HG03354 (cell line): Measurements from ENCODE around the gene EXD3.

Experiments used
- ATAC-seq: cut with Tn5 transposase; IDR thresholded peaks from one replicate; pipeline ENCODE4 v1.9.1; 2021; ENCODE audit warnings: mild to moderate bottlenecking; ENCODE audit not compliant: unreplicated experiment, poor library complexity, severe bottlenecking

EXD3 gene

DNA sequence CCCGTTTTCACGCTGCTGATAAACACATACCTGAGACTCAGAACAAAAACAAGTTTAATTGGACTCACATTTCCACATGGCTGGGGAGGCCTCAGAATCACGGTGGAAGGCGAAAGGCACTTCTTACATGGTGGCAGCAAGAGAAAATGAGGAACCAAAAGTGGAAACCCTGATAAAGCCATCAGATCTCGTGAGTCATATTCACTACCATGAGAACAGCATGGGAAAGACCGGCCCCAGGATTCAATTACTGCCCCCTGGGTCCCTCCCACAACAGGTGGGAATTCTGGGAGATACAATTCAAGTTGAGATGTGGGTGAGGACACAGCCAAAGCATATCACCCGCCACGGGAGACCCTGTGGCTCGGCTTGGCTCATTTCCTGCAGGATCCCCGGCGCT is 20.2 kb downstream of the EXD3 start:
- ATAC-seq, result no peak

DNA sequence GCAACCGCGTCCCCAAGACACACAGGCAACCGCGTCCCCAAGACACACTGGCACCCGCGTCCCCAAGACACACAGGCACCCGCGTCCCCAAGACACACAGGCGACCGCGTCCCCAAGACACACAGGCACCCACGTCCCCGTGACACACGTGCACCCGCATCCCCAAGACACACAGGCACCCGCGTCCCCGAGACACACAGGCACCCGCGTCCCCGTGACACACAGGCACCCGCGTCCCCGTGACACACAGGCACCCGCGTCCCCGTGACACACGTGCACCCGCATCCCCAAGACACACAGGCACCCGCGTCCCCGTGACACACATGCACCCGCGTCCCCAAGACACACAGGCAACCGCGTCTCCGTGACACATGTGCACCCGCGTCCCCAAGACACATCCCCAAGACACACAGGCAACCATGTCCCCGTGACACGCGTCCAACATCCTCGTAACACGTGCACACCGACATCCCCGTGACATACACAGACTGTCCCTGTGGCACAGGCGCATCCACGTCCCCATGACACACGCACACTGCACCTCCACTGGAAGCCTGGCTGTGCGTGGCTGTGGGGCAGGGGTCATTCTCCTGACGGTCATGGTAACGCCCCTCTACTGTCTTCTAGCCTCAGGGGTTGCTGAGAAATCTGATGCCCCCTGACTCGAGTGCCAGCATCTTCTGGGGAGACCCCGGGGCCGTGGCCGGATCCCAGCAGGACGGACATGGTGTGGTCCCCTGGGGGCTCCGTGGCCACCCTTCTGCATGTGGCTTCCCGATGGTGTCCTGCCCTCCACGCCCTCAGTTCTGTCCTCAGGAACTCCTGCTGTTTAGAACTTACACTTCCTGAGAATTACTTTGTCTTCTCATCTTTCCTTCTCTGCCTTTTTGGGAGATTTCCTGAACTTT is 24.1 kb downstream of the EXD3 start:
- ATAC-seq, result no peak

DNA sequence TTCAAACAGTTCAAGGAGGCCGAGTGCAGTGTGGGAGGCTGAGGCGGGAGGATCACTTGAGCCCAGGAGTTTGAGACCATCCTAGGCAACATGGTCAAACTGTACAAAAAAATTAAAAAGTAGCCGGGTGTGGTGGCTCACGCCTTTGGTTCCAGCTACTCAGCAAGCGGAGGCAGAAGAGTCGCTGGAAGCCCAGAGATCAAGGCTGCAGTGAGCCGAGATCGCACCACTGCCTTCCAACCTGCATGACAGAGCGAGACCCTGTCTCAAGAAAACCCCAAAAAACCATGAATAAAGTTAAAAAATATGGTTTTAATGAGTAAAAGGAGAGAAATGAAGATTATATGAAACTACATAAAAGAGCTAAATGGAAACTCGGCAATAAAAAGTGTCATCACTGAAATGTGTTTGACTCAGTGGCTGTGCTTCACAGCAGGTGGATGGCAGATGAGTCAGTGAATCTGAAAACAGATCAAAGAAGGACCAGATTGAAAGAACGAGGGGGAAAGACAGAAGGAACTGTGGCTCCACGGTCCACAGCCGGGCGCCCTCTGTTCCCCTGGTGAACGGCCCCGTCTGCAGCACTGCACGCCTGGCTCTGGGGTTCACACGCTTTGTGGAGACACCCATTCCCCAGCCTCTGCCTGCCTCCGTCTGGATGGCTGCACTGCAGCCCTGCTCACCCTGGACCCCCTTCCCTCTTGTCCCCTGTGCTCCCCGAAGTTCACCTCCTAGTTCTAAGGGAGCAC is 25.1 kb downstream of the EXD3 start:
- ATAC-seq, result no peak

- ATAC-seq, result no peak
Observed at GRCh38 chr9:137396634-137397367, 26.2 kb downstream of the EXD3 start.

GRCh38 chr9:137396227-137396626 is 26.7 kb downstream of the EXD3 start:
- no peak for ATAC-seq

DNA sequence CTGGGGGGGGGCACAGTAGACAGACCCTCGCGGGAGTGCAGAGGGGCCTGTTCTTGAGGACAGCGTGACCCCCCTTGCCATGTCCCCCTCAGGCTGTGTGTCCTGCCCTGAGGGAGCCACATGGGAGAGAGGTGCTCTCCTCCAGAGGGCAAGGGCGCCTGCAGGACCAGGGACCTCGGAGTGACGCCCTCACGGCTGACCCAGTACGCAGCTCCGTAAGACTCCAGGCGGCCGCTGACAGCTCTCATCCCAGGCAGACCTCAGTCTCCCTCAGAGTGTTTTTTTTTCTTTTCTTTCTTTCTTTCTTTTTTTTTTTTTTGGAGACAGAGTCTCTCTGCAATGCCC is 27.3 kb downstream of the EXD3 start:
- no peak for ATAC-seq

GRCh38 chr9:137394866-137395665 is 27.9 kb downstream of the EXD3 start:
- ATAC-seq, result no peak

DNA sequence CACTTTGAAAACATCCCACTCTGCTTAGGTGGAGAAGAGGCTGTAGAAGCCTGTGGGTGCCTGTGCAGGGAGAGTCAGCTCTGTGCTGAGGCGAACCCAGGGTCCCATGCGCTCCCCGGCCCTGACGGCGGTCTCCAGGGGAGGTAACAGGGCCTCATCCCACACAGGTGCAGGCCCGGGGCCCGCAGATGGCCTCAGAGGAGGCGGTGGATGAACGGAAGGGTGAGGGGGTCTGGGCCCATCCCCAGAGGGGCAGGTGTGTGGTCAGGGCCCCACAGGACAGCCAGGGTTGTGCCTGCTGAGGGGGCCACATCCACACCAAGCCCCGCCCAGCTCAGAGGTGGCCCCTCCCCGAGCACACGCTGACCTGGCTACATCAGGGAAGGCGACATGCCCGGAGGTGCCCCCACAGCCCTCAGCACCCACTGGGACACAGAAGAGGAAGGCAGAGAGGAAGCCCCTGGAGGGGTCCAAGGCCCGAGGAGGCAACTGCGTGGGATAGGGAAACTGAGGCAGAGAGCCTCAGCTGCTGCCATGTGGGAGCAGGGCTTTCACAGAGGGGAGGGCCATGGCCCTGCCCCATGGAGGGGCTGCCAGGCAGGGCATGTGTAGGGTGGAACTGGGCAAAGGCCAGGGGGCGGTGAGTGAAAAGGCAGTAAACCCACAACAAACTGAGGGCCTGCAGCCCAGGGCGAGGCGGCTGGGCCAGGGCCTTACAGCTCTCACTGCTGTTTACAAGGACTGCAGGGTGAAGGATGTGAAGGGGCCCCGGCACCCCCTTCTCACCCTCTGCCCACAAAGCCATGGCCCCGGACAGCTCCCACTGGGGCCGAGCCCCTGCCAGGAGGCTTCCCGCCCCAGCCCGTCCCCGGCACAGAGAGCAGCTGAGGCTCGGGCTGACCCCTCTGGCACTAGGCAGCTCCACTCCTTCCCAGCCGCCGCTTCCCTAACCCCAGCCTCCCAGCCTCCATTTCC is 29.5 kb downstream of the EXD3 start:
- ATAC-seq, result no peak

DNA sequence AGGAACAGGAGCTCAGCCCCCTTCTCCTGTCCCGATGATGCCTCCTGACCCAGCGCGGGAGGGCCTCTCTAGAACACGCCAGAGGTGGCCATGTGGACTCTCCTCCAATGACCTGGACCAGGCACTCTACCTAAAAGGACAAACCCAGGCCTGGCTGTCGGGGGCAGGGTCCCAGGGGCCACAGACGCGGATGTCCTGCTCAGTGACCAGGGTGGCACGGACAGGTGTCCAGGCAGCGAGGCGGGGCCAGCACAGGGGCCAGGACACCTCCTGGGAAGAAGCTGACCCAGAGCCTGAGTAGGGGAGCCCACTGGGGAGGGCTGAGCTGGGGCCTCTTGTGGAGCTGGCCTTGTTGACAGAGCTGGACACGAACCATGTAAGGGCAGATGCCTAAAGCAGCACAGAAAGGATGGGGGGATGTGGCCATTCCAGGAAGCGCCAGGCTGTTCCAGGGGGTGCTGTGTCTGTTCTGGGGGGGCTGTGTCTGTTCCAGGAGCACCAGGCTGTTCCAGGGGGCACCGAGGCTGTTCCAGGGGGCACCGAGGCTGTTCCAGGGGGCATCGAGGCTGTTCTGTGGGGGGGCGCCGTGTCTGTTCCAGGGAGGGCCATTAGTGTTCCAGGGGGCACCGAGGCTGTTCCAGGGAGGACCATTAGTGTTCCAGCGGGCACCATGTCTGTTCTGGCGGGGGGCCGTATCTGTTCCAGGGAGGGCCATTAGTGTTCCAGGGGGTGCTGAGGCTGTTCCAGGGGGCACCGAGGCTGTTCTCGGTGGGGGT is 30.5 kb downstream of the EXD3 start:
- ATAC-seq, result no peak

DNA sequence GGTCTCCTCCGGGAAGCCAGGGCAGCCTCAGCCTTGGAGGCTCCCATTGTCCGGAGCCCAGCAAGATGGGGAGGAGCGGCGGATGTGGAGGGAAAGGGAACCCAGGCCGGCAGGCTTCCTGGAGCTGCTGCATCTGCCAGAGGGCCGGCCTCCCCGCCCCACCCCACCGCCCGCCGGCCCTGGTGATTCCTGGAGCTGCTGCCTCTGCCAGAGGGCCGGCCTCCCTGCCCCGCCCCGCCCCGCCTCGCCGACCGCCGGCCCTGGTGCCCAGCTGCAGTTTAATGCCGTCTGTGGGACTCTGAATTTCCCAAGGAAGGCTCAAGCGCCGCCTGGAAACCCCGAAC is 31.6 kb downstream of the EXD3 start:
- no peak for ATAC-seq

DNA sequence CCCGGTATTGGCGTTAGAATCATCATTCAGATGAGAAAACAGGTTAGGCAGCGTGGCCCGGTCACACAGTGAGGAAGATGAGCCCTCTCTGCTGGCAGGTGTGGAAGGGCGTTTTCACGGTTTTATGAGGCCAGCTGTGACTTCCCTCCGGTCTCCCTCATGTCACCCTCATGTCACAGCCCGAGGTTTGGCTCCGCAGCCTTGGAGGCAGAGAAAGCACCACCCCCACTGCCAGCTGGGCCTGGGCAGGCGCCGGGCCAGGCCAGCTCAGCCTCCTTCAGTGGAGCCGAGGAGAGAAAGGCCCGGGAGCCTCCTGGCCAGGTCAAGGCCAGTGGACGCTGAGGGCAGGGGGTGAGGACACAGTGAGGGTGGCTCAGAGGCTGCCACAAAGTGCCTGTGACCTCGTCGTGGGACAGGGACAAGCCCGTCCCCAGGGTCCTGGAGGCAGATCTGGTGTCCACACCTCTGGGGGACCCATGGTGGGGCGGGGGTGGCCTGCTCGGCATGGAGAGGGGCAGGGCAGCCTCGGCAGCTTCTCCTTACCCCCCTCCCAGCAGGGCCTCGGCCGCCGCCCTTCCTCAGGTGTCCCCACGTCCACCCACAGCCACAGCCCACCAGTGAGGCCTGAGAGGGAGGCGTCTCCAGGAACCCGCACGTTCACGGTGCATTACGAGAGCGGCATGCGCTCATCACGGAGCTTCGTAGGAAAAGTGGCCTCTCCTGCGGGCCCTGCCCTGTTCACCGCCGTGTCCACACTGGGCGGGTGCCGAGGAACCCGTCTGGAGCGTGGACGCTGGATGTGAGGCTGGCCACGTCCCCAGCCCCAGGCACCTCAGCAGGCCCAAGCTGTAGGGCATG is 32.2 kb downstream of the EXD3 start:
- ATAC-seq, result no peak

DNA sequence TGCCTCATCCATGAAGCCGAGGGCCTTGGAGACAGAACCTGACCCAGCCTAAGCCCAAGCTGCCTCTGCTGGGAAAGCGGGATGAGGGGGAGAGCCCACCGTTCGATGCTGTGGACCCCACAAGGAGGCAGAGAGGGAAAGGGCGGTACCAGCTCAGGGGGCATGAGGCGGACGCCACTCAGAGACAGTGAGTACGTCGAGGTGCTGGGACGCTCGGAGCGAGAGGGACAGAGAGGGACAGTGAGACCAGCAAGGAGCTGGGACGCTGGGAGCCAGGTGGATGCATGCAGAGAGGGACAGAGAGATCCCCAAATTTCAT is 33.6 kb downstream of the EXD3 start:
- no peak for ATAC-seq

- ATAC-seq, result no peak
Observed at GRCh38 chr9:137388589-137389427, 34.2 kb downstream of the EXD3 start.

- no peak for ATAC-seq
Observed at GRCh38 chr9:137387891-137388560, 34.9 kb downstream of the EXD3 start.

DNA sequence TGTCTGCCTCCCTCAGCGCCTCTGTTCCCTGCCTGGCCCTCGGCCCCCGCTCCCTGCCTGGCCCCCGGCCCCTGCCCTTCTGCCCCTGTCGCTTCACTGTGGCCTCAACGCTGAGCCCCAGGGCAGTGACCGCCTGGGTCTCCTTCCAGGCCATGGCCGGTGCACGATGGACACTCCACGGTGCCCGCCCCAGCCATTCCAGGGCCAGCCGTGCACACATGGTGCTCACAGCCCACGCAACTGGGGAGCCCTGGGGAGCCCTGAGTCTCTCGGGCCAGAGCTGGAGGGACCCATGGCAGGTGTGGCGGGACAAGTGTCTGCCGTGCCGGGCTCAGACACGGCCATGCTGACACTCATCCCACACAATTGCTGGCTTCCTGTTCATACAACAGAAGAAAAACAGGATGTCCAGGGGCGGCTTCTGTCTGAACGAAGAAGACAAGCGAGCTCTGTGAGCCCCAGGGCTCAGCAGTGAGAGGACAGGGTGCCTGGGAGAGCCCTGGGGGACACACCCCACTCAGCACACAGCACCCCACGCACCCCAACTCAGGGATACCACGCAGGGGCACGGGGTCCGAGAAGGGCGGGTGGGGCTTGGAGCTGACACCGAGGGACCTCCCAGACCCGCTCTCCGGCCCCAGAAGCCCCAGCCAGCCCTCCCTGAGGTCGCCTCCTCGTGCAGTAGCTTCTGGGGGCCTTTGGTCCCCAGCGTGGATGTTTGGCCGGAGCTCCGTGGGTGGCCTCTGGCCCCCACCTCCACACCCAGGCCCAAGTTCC is 35.7 kb downstream of the EXD3 start:
- ATAC-seq, result no peak
